Fibroblast of skin of left biceps (primary cell): ENCODE data around the gene ADGRL3.

Source experiments
- DNase-seq, 2 experiments: peaks; one replicate each; pipeline ENCODE4 v3.0.0-alpha.2; 2013; ENCODE audit warnings: low read depth in 2 of 2

Gene ADGRL3

GRCh38 chr4:61995717-61996340 is 795.7 kb downstream of the ADGRL3 start:
- no peak for DNase-seq

GRCh38 chr4:61996943-61997342 is 796.8 kb downstream of the ADGRL3 start:
- no peak for DNase-seq

GRCh38 chr4:61997831-61998230 is 797.7 kb downstream of the ADGRL3 start:
- no peak for DNase-seq

GRCh38 chr4:62003695-62004094 is 803.6 kb downstream of the ADGRL3 start:
- DNase-seq, result no peak

GRCh38 chr4:62004881-62005280 is 804.8 kb downstream of the ADGRL3 start:
- DNase-seq, result no peak

GRCh38 chr4:62006108-62006507 is 806.0 kb downstream of the ADGRL3 start:
- no peak for DNase-seq

GRCh38 chr4:62015043-62015739 is 815.1 kb downstream of the ADGRL3 start:
- peak; percentile 55 to 63 for DNase-seq

GRCh38 chr4:62018537-62018936 is 818.4 kb downstream of the ADGRL3 start:
- DNase-seq, result no peak

GRCh38 chr4:62023633-62024032 is 823.5 kb downstream of the ADGRL3 start:
- no peak for DNase-seq

- no peak for DNase-seq
These were observed 828.6 kb downstream of the ADGRL3 start for GRCh38 chr4:62028745-62029144.

- no peak for DNase-seq
These were observed 830.8 kb downstream of the ADGRL3 start for GRCh38 chr4:62030958-62031357.

GRCh38 chr4:62037571-62037970 is 837.4 kb downstream of the ADGRL3 start:
- DNase-seq, result no peak

GRCh38 chr4:62051332-62051731 is 851.2 kb downstream of the ADGRL3 start:
- DNase-seq, result no peak

GRCh38 chr4:62053974-62054373 is 853.8 kb downstream of the ADGRL3 start:
- DNase-seq, result no peak

GRCh38 chr4:62057031-62057430 is 856.9 kb downstream of the ADGRL3 start:
- DNase-seq, result no peak

- no peak for DNase-seq
These were observed 858.4 kb downstream of the ADGRL3 start for GRCh38 chr4:62058571-62058970.

- no peak for DNase-seq
These were observed 870.2 kb downstream of the ADGRL3 start for GRCh38 chr4:62070291-62070852.

- DNase-seq, result no peak
These were observed 875.0 kb downstream of the ADGRL3 start for GRCh38 chr4:62075089-62075488.

GRCh38 chr4:62075521-62075920 is 875.4 kb downstream of the ADGRL3 start:
- no peak for DNase-seq

- no peak for DNase-seq
These were observed 877.3 kb downstream of the ADGRL3 start for GRCh38 chr4:62077406-62077805.

GRCh38 chr4:62080431-62080830 is 880.3 kb downstream of the ADGRL3 start:
- DNase-seq, result no peak

- DNase-seq, result no peak
These were observed 887.6 kb downstream of the ADGRL3 start for GRCh38 chr4:62087706-62088105.

GRCh38 chr4:62093735-62094134 is 893.6 kb downstream of the ADGRL3 start:
- DNase-seq, result no peak
